ENCODE measurements around the gene ENG. TPM values are rescaled to one million over a fixed set of nuclear protein-coding genes. Genes with fewer than 3 reads are reported as not detected.
"Not testable (repeated sequence)": the region's sequence is repeated elsewhere in the genome, so short reads cannot be mapped to it uniquely, and the experiment has no call there.

The ENG gene
- total and polyA plus RNA-seq, 2 donors from 2014 or later: 135 to 158 TPM

DNA sequence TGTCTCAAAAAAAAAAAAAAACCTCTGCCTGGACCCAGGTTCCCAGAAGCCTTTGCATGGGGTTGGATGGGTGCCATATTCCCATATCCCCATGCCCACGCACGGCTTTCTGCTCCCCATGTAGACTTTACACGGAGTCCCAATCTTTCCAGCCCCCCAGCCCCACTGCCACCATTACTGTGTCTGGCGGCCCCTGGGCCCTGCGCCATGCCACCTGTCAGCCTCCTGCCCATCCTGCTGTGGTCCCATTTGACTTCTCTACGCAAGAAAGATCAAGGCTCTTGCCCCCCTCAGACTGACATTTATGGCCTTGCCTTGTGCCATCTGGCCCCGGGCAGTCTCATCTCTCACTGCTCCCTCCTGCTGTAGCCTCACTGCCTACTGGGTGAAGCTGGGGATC is 29.5 kb upstream of the ENG start:
- Histone ChIP-seq H3K9me3 (ENCODE audit: control insufficient read depth in 2 of 3, insufficient read depth in 1 of 3, low read length in 3 of 3) (no peaks in the 10 kb centered on the region), H3K36me3 (ENCODE audit: control insufficient read depth in 2 of 3, insufficient read depth in 3 of 3, low read length in 3 of 3) (peaks cover 3 to 11% (median 8%) of the 10 kb centered on the region in 3 donors), H3K4me3 (ENCODE audit: low read length in 3 of 3) (no peak overlapping the region), H3K9ac (ENCODE audit: low read length in 3 of 3) (no peak overlapping the region), H3K27ac (ENCODE audit: low read depth in 2 of 2, low read length in 2 of 2) (no peak overlapping the region), H3K4me1 (ENCODE audit: control insufficient read depth in 2 of 3, insufficient read depth in 2 of 3, low read depth in 1 of 3, low read length in 3 of 3) (no peaks in the 10 kb centered on the region), H3K27me3 (ENCODE audit: control insufficient read depth, insufficient read depth, low read length) (no peaks in the 10 kb centered on the region)
- FAIRE-seq: no peak
- intact Hi-C loops (cut with DNase I): no loop called here
- DNase-seq: peak in 1 of 5 donors; percentile 44
- TF ChIP-seq, protein P1, sequence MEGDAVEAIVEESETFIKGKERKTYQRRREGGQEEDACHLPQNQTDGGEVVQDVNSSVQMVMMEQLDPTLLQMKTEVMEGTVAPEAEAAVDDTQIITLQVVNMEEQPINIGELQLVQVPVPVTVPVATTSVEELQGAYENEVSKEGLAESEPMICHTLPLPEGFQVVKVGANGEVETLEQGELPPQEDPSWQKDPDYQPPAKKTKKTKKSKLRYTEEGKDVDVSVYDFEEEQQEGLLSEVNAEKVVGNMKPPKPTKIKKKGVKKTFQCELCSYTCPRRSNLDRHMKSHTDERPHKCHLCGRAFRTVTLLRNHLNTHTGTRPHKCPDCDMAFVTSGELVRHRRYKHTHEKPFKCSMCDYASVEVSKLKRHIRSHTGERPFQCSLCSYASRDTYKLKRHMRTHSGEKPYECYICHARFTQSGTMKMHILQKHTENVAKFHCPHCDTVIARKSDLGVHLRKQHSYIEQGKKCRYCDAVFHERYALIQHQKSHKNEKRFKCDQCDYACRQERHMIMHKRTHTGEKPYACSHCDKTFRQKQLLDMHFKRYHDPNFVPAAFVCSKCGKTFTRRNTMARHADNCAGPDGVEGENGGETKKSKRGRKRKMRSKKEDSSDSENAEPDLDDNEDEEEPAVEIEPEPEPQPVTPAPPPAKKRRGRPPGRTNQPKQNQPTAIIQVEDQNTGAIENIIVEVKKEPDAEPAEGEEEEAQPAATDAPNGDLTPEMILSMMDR (IDR thresholded peaks at IDR 0.05; ENCODE audit: borderline replicate concordance, extremely low read depth, insufficient read depth): no peak

DNA sequence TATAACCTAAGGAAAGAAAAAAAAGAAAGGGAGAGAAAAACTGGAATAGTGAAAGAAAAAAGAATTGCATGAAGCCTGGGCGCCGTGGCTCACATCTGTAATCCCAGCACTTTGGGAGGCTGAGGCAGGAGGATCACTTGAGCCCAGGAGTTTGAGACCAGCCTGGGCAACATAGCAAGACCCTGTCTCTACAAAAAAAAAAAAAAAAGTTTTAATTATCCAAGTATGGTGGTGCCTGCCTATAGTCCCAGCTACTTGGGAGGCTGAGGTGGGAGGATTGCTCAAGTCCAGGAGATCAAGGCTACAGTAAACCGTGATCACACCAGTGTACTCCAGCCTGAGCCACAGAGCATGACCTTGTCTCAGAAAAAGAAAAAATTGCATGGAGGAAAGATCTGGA is 27.3 kb upstream of the ENG start:
- H3K27me3 ChIP-seq (ENCODE audit: control insufficient read depth, insufficient read depth, low read length); FAIRE-seq; H3K9me3 ChIP-seq (ENCODE audit: control insufficient read depth in 2 of 3, insufficient read depth in 1 of 3, low read length in 3 of 3); H3K27ac ChIP-seq (ENCODE audit: low read depth in 2 of 2, low read length in 2 of 2); intact Hi-C loops (cut with DNase I); H3K9ac ChIP-seq (ENCODE audit: low read length in 3 of 3); H3K4me3 ChIP-seq (ENCODE audit: low read length in 3 of 3); H3K36me3 ChIP-seq (ENCODE audit: control insufficient read depth in 2 of 3, insufficient read depth in 3 of 3, low read length in 3 of 3): not testable (repeated sequence)
- peaks cover 0 to 12% (median 8%) of the 10 kb centered on the region in 3 donors for H3K4me1 ChIP-seq (ENCODE audit: control insufficient read depth in 2 of 3, insufficient read depth in 2 of 3, low read depth in 1 of 3, low read length in 3 of 3)
- DNase-seq: peak in 1 of 5 donors; percentile 18

DNA sequence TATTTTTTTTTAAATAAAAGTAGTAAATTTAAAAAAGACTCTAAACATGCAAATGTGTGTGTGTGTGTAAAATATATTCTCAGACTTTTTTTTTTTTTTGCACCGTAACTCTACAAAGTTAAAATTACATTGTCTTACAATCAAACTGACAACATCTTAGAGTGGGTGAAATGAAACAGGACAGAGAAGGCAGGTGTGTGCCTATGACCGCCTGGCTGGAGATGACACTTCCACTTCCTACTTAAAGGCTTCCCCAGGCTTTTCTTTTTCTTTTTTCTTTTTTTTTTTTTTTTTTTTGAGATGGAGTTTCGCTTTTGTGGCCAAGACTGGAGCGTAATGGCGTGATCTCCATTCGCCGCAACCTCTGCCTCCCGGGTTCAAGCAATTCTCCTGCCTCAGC is 25.7 kb upstream of the ENG start:
- TF ChIP-seq, protein P1 (IDR thresholded peaks at IDR 0.05; ENCODE audit: borderline replicate concordance, extremely low read depth, insufficient read depth): no peak
- Histone ChIP-seq H3K4me1 (ENCODE audit: control insufficient read depth in 2 of 3, insufficient read depth in 2 of 3, low read depth in 1 of 3, low read length in 3 of 3) (peaks cover 0 to 20% (median 8%) of the 10 kb centered on the region in 3 donors), H3K4me3 (ENCODE audit: low read length in 3 of 3) (no peak overlapping the region), H3K27ac (ENCODE audit: low read depth in 2 of 2, low read length in 2 of 2) (no peak overlapping the region), H3K9ac (ENCODE audit: low read length in 3 of 3) (no peak overlapping the region), H3K27me3 (ENCODE audit: control insufficient read depth, insufficient read depth, low read length) (no peaks in the 10 kb centered on the region), H3K36me3 (ENCODE audit: control insufficient read depth in 2 of 3, insufficient read depth in 3 of 3, low read length in 3 of 3) (no peaks in the 10 kb centered on the region), H3K9me3 (ENCODE audit: control insufficient read depth in 2 of 3, insufficient read depth in 1 of 3, low read length in 3 of 3) (no peaks in the 10 kb centered on the region)
- FAIRE-seq: no peak
- peak in 1 of 5 donors; percentile 16 for DNase-seq
- intact Hi-C loops (cut with DNase I): no loop called here

DNA sequence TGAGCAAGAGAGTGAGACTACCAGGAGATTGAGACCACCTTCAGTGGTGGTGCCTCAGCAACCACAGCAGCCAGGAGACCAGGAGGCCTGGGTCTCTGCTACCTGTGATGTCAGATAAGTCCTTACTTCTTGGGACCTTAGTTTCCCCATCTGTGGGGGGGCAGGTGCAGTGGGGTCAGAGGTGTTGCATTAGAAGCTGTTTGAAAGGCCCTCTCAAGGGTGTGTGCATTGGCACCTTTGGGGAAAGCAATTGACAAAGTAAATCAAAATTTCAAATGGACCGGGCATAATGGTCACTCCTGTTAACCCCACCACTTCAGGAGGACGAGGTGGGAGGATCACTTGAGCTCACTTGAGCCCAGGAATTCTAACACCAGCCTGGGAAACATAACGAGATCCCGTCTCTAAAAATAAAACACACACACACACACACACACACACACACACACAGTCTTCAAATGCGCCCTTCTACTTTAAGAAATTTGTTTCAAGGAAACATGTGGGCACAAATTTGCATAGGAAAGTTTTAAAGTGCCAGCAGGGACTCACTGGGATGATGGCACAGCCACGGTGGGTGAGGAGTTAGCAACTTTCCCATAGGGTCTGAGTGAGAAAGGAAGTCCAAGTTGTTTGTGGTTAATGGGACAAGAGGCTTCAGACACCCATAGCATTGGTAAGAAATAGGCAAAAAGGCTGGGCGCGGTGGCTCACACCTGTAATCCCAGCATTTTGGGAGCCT is 24.4 kb upstream of the ENG start:
- Histone ChIP-seq H3K27ac (ENCODE audit: low read depth in 2 of 2, low read length in 2 of 2) (no peak overlapping the region), H3K36me3 (ENCODE audit: control insufficient read depth in 2 of 3, insufficient read depth in 3 of 3, low read length in 3 of 3) (no peaks in the 10 kb centered on the region), H3K4me3 (ENCODE audit: low read length in 3 of 3) (no peak overlapping the region), H3K9me3 (ENCODE audit: control insufficient read depth in 2 of 3, insufficient read depth in 1 of 3, low read length in 3 of 3) (no peaks in the 10 kb centered on the region), H3K9ac (ENCODE audit: low read length in 3 of 3) (no peak overlapping the region), H3K27me3 (ENCODE audit: control insufficient read depth, insufficient read depth, low read length) (no peaks in the 10 kb centered on the region), H3K4me1 (ENCODE audit: control insufficient read depth in 2 of 3, insufficient read depth in 2 of 3, low read depth in 1 of 3, low read length in 3 of 3) (peaks cover 0 to 20% (median 8%) of the 10 kb centered on the region in 3 donors)
- TF ChIP-seq, protein P1 (IDR thresholded peaks at IDR 0.05; ENCODE audit: borderline replicate concordance, extremely low read depth, insufficient read depth): no peak
- intact Hi-C loops (cut with DNase I): no loop called here
- no peak for FAIRE-seq
- DNase-seq: peak in 1 of 5 donors; percentile 24
